Trophoblast cell (in vitro differentiated cells and primary cell): ENCODE measurements around the gene TCF7L1.
A peak's percentile ranks its signal among the peaks of the same experiment; 100 is the strongest.

ENCODE experiments used
- DNase-seq, 2 donors: peaks; one replicate each; pipeline ENCODE4 v3.0.0-alpha.2; 2016
- H2AFZ ChIP-seq: 2 replicates; pipeline ENCODE4 v1.6.1; 2013; ENCODE audit warnings: low read length, moderate library complexity, mild to moderate bottlenecking; ENCODE audit not compliant: insufficient read depth, poor library complexity
- H2AK5ac ChIP-seq: 2 replicates; pipeline ENCODE4 v1.6.1; 2013; ENCODE audit warnings: mild to moderate bottlenecking, low read length
- H2BK120ac ChIP-seq: 2 replicates; pipeline ENCODE4 v1.6.1; 2013; ENCODE audit warnings: low read length, mild to moderate bottlenecking, moderate library complexity; ENCODE audit not compliant: insufficient read depth, poor library complexity
- H2BK12ac ChIP-seq: 2 replicates; pipeline ENCODE4 v1.6.1; 2013; ENCODE audit warnings: mild to moderate bottlenecking, low read length, moderate library complexity
- H2BK5ac ChIP-seq: 2 replicates; pipeline ENCODE4 v1.6.1; 2013; ENCODE audit warnings: low read length, low read depth, moderate library complexity, mild to moderate bottlenecking; ENCODE audit not compliant: poor library complexity
- H3K14ac ChIP-seq: 2 replicates; pipeline ENCODE4 v1.6.1; 2013; ENCODE audit warnings: mild to moderate bottlenecking, low read length
- H3K18ac ChIP-seq: 2 replicates; pipeline ENCODE4 v1.6.1; 2013; ENCODE audit warnings: mild to moderate bottlenecking, low read length
- H3K23ac ChIP-seq: 2 replicates; pipeline ENCODE4 v1.6.1; 2013; ENCODE audit warnings: low read length
- H3K27ac ChIP-seq: 2 replicates; pipeline ENCODE4 v1.5.1; 2013; ENCODE audit warnings: low read depth, mild to moderate bottlenecking, inconsistent platforms, low read length, moderate library complexity
- H3K27me3 ChIP-seq: 2 replicates; pipeline ENCODE4 v1.6.1; 2013; ENCODE audit warnings: inconsistent platforms, mild to moderate bottlenecking, low read length, moderate library complexity; ENCODE audit not compliant: insufficient read depth
- H3K36me3 ChIP-seq, 2 experiments: 1 replicate in 1 of 2; 2 replicates in 1 of 2; pipeline ENCODE4 v1.6.1; 2013; ENCODE audit warnings: low read length in 2 of 2, mild to moderate bottlenecking in 2 of 2, moderate library complexity in 1 of 2; ENCODE audit not compliant: insufficient read depth in 2 of 2, control insufficient read depth in 1 of 2
- H3K4ac ChIP-seq: 2 replicates; pipeline ENCODE4 v1.6.1; 2013; ENCODE audit warnings: low read depth, mild to moderate bottlenecking, low read length, moderate library complexity
- H3K4me1 ChIP-seq, 2 experiments: 1 replicate in 1 of 2; 2 replicates in 1 of 2; pipeline ENCODE4 v1.6.1; 2013; ENCODE audit warnings: low read length in 2 of 2, mild to moderate bottlenecking in 2 of 2, moderate library complexity in 1 of 2; ENCODE audit not compliant: insufficient read depth in 2 of 2, control insufficient read depth in 1 of 2
- H3K4me2 ChIP-seq: 2 replicates; pipeline ENCODE4 v1.6.1; 2013; ENCODE audit warnings: inconsistent platforms, mild to moderate bottlenecking, low read length, moderate library complexity
- H3K4me3 ChIP-seq: 2 replicates; pipeline ENCODE4 v1.5.1; 2013; ENCODE audit warnings: mild to moderate bottlenecking, low read depth, low read length, inconsistent platforms
- H3K79me1 ChIP-seq: one replicate; pipeline ENCODE4 v1.6.1; 2013; ENCODE audit warnings: low read length
- H3K79me2 ChIP-seq: 2 replicates; pipeline ENCODE4 v1.6.1; 2013; ENCODE audit warnings: low read length, mild to moderate bottlenecking; ENCODE audit not compliant: control insufficient read depth, insufficient read depth, poor library complexity
- H3K9ac ChIP-seq: 2 replicates; pipeline ENCODE4 v1.6.1; 2013; ENCODE audit warnings: mild to moderate bottlenecking, low read length
- H3K9me3 ChIP-seq: 2 replicates; pipeline ENCODE4 v1.6.1; 2013; ENCODE audit warnings: low read depth, mild to moderate bottlenecking, control low read depth, inconsistent platforms, low read length; ENCODE audit not compliant: insufficient read depth
- H4K12ac ChIP-seq: 2 replicates; pipeline ENCODE4 v1.6.1; 2013; ENCODE audit warnings: low read depth, mild to moderate bottlenecking, low read length, moderate library complexity
- H4K8ac ChIP-seq: 2 replicates; pipeline ENCODE4 v1.6.1; 2013; ENCODE audit warnings: low read depth, mild to moderate bottlenecking, low read length, moderate library complexity
- H4K91ac ChIP-seq: one replicate; pipeline ENCODE4 v1.6.1; 2013; ENCODE audit warnings: low read depth, mild to moderate bottlenecking, low read length, moderate library complexity
- WGBS: extraction: QIAGEN DNeasy Blood & Tissue Kit; methylation state at CpG from one replicate; pipeline ENCODE4 v1.1.7; 2013; ENCODE audit warnings: missing lambda C conversion rate; ENCODE audit not compliant: insufficient read length, insufficient coverage; ENCODE audit errors: extremely low coverage; 5-methylcytosine and 5-hydroxymethylcytosine counted together

Gene TCF7L1

GRCh38 chr2:85157345-85157744 lies 24.2 kb downstream of the TCF7L1 start:
- Histone ChIP-seq H4K12ac (no peak overlapping the region), H3K27me3 (no peaks in the 10 kb centered on the region), H2AK5ac (no peak overlapping the region), H3K23ac (no peak overlapping the region), H3K79me1 (no peaks in the 10 kb centered on the region), H2BK5ac (no peak overlapping the region), H3K4ac (no peak overlapping the region), H3K36me3 (no peaks in the 10 kb centered on the region), H3K14ac (no peak overlapping the region), H3K4me3 (no peak overlapping the region), H3K9me3 (no peaks in the 10 kb centered on the region), H2AFZ (no peak overlapping the region), H3K4me2 (no peak overlapping the region), H3K79me2 (no peaks in the 10 kb centered on the region), H3K18ac (no peak overlapping the region), H4K8ac (no peak overlapping the region), H3K27ac (no peak overlapping the region), H3K4me1 (peaks cover 0 to 7% of the 10 kb centered on the region in 2 experiments), H4K91ac (no peak overlapping the region), H2BK120ac (no peak overlapping the region), H2BK12ac (no peak overlapping the region), H3K9ac (no peak overlapping the region)
- WGBS = no CpG with 5 or more reads among the region's 1 CpG
- DNase-seq = no peak

GRCh38 chr2:85158559-85159273 lies 25.5 kb downstream of the TCF7L1 start:
- Histone ChIP-seq H3K36me3 (no peaks in the 10 kb centered on the region), H3K4ac (no peak overlapping the region), H2BK120ac (no peak overlapping the region), H3K23ac (no peak overlapping the region), H3K14ac (no peak overlapping the region), H3K4me2 (no peak overlapping the region), H3K4me3 (no peak overlapping the region), H3K27ac (no peak overlapping the region), H4K12ac (no peak overlapping the region), H4K8ac (no peak overlapping the region), H3K4me1 (peaks cover 0 to 7% of the 10 kb centered on the region in 2 experiments), H3K18ac (no peak overlapping the region), H3K27me3 (no peaks in the 10 kb centered on the region), H3K79me2 (no peaks in the 10 kb centered on the region), H3K9me3 (no peaks in the 10 kb centered on the region), H2BK5ac (no peak overlapping the region), H4K91ac (no peak overlapping the region), H2BK12ac (no peak overlapping the region), H3K9ac (no peak overlapping the region), H2AK5ac (no peak overlapping the region), H2AFZ (no peak overlapping the region), H3K79me1 (no peaks in the 10 kb centered on the region)
- WGBS = no CpG with 5 or more reads among the region's 14 CpGs
- no peak for DNase-seq

- Histone ChIP-seq H2BK5ac (no peak overlapping the region), H3K4me2 (no peak overlapping the region), H3K9me3 (no peaks in the 10 kb centered on the region), H3K79me1 (no peaks in the 10 kb centered on the region), H3K23ac (no peak overlapping the region), H3K36me3 (no peaks in the 10 kb centered on the region), H4K12ac (no peak overlapping the region), H3K18ac (no peak overlapping the region), H3K4me1 (peaks cover 0 to 7% of the 10 kb centered on the region in 2 experiments), H3K9ac (no peak overlapping the region), H3K4me3 (no peak overlapping the region), H2BK120ac (no peak overlapping the region), H3K14ac (no peak overlapping the region), H3K79me2 (no peaks in the 10 kb centered on the region), H4K8ac (no peak overlapping the region), H3K4ac (no peak overlapping the region), H2AK5ac (no peak overlapping the region), H2BK12ac (no peak overlapping the region), H3K27ac (no peak overlapping the region), H2AFZ (peak overlapping the region; percentile 0), H3K27me3 (no peaks in the 10 kb centered on the region), H4K91ac (no peak overlapping the region)
- no peak for DNase-seq
- WGBS = no CpG with 5 or more reads among the region's 6 CpGs
Observed at GRCh38 chr2:85159589-85159988, 26.4 kb downstream of the TCF7L1 start.

- H3K79me2 ChIP-seq = no peaks in the 10 kb centered on the region
- no peaks in the 10 kb centered on the region for H3K9me3 ChIP-seq
- H2BK5ac ChIP-seq = no peak overlapping the region
- H3K23ac ChIP-seq = no peak overlapping the region
- no peaks in the 10 kb centered on the region for H3K27me3 ChIP-seq
- no peak overlapping the region for H3K18ac ChIP-seq
- H2AK5ac ChIP-seq = no peak overlapping the region
- H4K8ac ChIP-seq = no peak overlapping the region
- no peak overlapping the region for H4K12ac ChIP-seq
- no peaks in the 10 kb centered on the region for H3K79me1 ChIP-seq
- no peak overlapping the region for H3K27ac ChIP-seq
- no peak overlapping the region for H3K4me2 ChIP-seq
- no peak overlapping the region for H4K91ac ChIP-seq
- no peak overlapping the region for H3K4me3 ChIP-seq
- no peak overlapping the region for H3K14ac ChIP-seq
- WGBS = no CpG with 5 or more reads among the region's 18 CpGs
- no peak overlapping the region for H3K9ac ChIP-seq
- H3K4ac ChIP-seq = no peak overlapping the region
- no peak overlapping the region for H2BK12ac ChIP-seq
- no peak overlapping the region for H2AFZ ChIP-seq
- peaks cover 0 to 12% of the 10 kb centered on the region in 2 experiments for H3K4me1 ChIP-seq
- no peak for DNase-seq
- H3K36me3 ChIP-seq = no peaks in the 10 kb centered on the region
- no peak overlapping the region for H2BK120ac ChIP-seq
Observed at GRCh38 chr2:85160966-85161960, 28.1 kb downstream of the TCF7L1 start.
